Right cardiac atrium (tissue), 5 donors: ENCODE data around the gene LHFPL6. TPM values are rescaled to one million over a fixed set of nuclear protein-coding genes. Genes with fewer than 3 reads are reported as not detected.
A peak's percentile ranks its signal among the peaks of the same experiment; 100 is the strongest.

ENCODE experiments used
- ATAC-seq, 2 donors: fragments of 200-7000 bp; cut with Tn5 transposase; one replicate each; pipeline versions ENCODE4 v1.8.0 to v1.9.1; 2020; ENCODE audit warnings: moderate library complexity in 2 of 2, mild to moderate bottlenecking in 1 of 2
- DNase-seq, 3 donors: peaks; one replicate each; pipeline ENCODE4 v3.0.0-alpha.2; 2020
- H3K27ac ChIP-seq: one replicate; pipeline ENCODE4 v1.5.1; 2013; ENCODE audit warnings: mild to moderate bottlenecking, low read length, control low read depth, moderate library complexity
- H3K27me3 ChIP-seq: one replicate; pipeline ENCODE4 v1.6.1; 2013; ENCODE audit not compliant: control insufficient read depth, insufficient read depth
- H3K4me1 ChIP-seq: one replicate; pipeline ENCODE4 v1.6.1; 2013; ENCODE audit warnings: low read length; ENCODE audit not compliant: control insufficient read depth, insufficient read depth
- H3K4me3 ChIP-seq: one replicate; pipeline ENCODE4 v1.5.1; 2013; ENCODE audit warnings: low read length, control low read depth
- H3K9me3 ChIP-seq: one replicate; pipeline ENCODE4 v1.6.1; 2013; ENCODE audit warnings: low read length; ENCODE audit not compliant: control insufficient read depth
- WGBS: extraction: QIAGEN DNeasy Blood & Tissue Kit; methylation state at CpG from one replicate; pipeline ENCODE4 v1.1.7; 2013; 5-methylcytosine and 5-hydroxymethylcytosine counted together
- intact Hi-C, 4 donors: fragments of 100-400 bp; cut with DNase I; formaldehyde crosslinking; loops; one replicate each; pipeline versions ENCODE4 v1.11.0 to v1.14.0; 2022 to 2023
- polyA plus RNA-seq: library from polyadenylated mRNA; stranded (reverse); fragments of 200-250 nt; gene quantifications from one replicate; pipeline ENCODE4 v1.2.3, GENCODE V29; 2013
- total RNA-seq, 4 donors: library from RNA; stranded (reverse); fragmentation: NEBNext Ultra II Directional; extraction: Animal tissue kit (Norgen Biotek cat#: 25700); gene quantifications; one replicate each; pipeline ENCODE4 v1.2.1, GENCODE V29; 2021
- donor health status: healthy with polysubstance abuse.
- donor health status: DM: no; HTN: yes; CAD: no.
- donor health status: DM: no; HTN: no; CAD: no.
- donor health status: DM: no; HTN: yes; CAD: no; lungs with severe emphysema.
- donor health status: DM: yes; HTN: yes; CAD: no.

Gene LHFPL6
- total and polyA plus RNA-seq, 5 donors: 54.0 to 66.8 (median 58.5) TPM

DNA sequence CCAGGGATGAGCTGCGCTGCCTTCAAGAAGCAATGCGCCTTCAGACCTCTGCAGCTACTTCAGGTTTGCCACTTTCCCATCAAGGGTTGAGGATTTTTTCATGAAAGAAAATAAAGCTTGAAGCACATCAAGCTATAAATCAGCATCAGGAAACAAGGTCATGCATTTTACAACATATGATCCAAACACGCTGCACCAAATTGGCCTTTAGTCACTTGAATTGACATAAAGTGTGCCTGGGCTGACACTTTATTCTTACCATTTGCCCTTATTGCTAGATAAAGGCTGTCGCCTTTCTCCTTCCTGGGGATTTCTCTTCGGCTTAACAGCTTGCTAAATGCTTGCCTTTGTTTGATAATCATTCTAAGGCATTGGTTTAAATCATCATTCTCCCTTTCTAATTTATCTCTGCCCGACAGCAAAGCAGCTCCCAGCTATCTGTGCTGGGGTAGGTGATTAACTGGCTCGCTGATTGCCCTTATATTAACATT, 87.7 kb downstream of the LHFPL6 start:
- no peaks in the 10 kb centered on the region for H3K27me3 ChIP-seq
- peaks cover 8% of the 10 kb centered on the region for H3K4me1 ChIP-seq
- DNase-seq: no peak
- no peak for ATAC-seq
- 60% methylated on average over 7 of the region's 7 CpGs for WGBS
- intact Hi-C loops: no loop called here
- H3K9me3 ChIP-seq: no peaks in the 10 kb centered on the region
- H3K4me3 ChIP-seq: no peak overlapping the region
- peak overlapping the region; percentile 53 for H3K27ac ChIP-seq

- Histone ChIP-seq H3K9me3 (no peaks in the 10 kb centered on the region), H3K27me3 (no peaks in the 10 kb centered on the region), H3K4me3 (no peak overlapping the region), H3K27ac (no peak overlapping the region), H3K4me1 (peaks cover 8% of the 10 kb centered on the region)
- ATAC-seq: peak in 1 of 2 donors; percentile 20
- intact Hi-C loops: no loop called here
- 81% methylated on average over 6 of the region's 6 CpGs for WGBS
- DNase-seq: no peak
Measured at GRCh38 chr13:39512687-39513086, 90.3 kb downstream of the LHFPL6 start.

DNA sequence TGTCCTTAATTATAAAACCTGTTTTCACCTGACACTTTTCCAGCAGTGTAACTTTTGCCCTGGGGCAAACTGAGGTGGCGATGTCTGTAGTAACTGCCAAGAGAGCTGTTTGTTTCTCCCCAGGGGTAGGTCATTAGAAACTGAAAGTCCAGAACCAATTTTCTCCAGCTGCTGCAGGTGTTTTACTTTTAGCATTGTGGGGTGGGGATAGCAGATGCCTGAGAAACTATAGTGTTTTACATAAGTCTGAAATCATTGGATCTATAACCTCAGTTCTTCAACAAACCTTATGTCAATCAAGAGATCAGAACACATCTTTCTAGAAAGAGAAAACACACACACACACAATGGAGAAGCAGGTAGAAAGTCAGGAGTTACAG, 92.7 kb downstream of the LHFPL6 start:
- Histone ChIP-seq H3K9me3 (no peaks in the 10 kb centered on the region), H3K27me3 (no peaks in the 10 kb centered on the region), H3K4me1 (peaks cover 2% of the 10 kb centered on the region), H3K27ac (no peak overlapping the region), H3K4me3 (no peak overlapping the region)
- WGBS: 70% methylated on average over 1 of the region's 1 CpG
- DNase-seq: no peak
- no peak for ATAC-seq
- intact Hi-C loops: no loop called here

DNA sequence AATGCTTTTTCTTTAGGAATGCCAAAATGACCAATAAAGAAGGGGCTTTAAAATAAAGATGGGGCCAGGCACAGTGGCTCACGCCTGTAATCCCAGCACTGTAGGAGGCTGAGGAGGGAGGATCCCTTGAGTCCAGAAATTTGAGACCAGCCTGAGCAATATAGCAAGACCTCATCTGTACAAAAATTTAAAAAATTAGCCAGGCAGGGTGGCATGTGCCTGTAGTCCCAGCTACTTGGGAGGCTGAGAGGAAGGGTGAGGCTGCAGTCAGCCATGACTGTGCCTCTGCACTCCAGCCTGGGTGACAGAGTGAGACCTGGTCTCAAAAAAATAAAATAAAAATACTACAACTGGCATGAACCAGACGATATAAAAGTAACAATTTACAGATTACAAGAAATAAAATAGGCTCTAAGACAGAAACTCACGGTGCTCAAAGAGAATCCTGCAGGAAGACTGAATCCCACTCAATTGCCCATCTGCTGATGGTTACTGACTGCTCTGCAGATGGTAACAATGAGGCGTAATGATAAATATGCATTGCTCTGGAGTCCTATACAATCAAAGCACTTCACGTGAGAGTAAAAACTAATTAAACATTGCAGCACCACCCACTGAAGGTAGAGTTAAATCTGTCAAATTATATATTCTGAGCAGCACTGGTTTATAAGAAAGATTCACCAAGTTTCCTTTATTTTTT, 93.2 kb downstream of the LHFPL6 start:
- no peak overlapping the region for H3K27ac ChIP-seq
- H3K4me3 ChIP-seq: no peak overlapping the region
- peaks cover 2% of the 10 kb centered on the region for H3K4me1 ChIP-seq
- intact Hi-C loops: no loop called here
- H3K27me3 ChIP-seq: no peaks in the 10 kb centered on the region
- 51% methylated on average over 5 of the region's 5 CpGs for WGBS
- no peak for DNase-seq
- H3K9me3 ChIP-seq: no peaks in the 10 kb centered on the region
- ATAC-seq: no peak

- peaks cover 6% of the 10 kb centered on the region for H3K4me1 ChIP-seq
- ATAC-seq (no peak), DNase-seq (no peak)
- 50% methylated on average over 7 of the region's 7 CpGs for WGBS
- intact Hi-C loops: no loop called here
- H3K27me3 ChIP-seq: no peaks in the 10 kb centered on the region
- no peak overlapping the region for H3K27ac ChIP-seq
- no peaks in the 10 kb centered on the region for H3K9me3 ChIP-seq
- no peak overlapping the region for H3K4me3 ChIP-seq
Measured at GRCh38 chr13:39506559-39507390, 96.2 kb downstream of the LHFPL6 start.

- WGBS: 68% methylated on average over 5 of the region's 5 CpGs
- Histone ChIP-seq H3K4me1 (peaks cover 10% of the 10 kb centered on the region), H3K27ac (no peak overlapping the region), H3K4me3 (no peak overlapping the region), H3K27me3 (no peaks in the 10 kb centered on the region), H3K9me3 (no peaks in the 10 kb centered on the region)
- ATAC-seq (no peak), DNase-seq (no peak)
- intact Hi-C loops: no loop called here
Measured at GRCh38 chr13:39505151-39505550, 97.8 kb downstream of the LHFPL6 start.

DNA sequence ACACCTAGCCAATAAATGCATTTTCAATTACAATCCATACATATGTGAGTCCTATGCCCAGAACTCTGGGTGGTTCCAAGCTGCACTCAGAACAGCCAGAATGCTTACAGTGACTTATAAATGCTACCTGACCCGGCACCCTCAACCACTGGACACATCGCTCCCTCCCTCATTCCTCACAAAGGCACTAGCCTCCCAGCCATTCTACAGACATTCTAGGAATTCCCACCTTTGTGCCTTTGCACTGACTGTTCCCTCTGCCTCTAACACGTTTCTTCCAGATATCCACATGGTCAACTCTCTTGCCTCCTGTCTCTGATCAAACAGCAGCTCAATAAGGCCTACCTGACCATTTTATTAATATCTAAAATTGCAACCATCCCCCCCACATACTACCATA, 99.9 kb downstream of the LHFPL6 start:
- Histone ChIP-seq H3K9me3 (no peaks in the 10 kb centered on the region), H3K27ac (peak overlapping the region; percentile 38), H3K27me3 (no peaks in the 10 kb centered on the region), H3K4me3 (no peak overlapping the region), H3K4me1 (peaks cover 18% of the 10 kb centered on the region)
- intact Hi-C loops: no loop called here
- WGBS: 89% methylated on average over 3 of the region's 3 CpGs
- no peak for DNase-seq
- no peak for ATAC-seq

DNA sequence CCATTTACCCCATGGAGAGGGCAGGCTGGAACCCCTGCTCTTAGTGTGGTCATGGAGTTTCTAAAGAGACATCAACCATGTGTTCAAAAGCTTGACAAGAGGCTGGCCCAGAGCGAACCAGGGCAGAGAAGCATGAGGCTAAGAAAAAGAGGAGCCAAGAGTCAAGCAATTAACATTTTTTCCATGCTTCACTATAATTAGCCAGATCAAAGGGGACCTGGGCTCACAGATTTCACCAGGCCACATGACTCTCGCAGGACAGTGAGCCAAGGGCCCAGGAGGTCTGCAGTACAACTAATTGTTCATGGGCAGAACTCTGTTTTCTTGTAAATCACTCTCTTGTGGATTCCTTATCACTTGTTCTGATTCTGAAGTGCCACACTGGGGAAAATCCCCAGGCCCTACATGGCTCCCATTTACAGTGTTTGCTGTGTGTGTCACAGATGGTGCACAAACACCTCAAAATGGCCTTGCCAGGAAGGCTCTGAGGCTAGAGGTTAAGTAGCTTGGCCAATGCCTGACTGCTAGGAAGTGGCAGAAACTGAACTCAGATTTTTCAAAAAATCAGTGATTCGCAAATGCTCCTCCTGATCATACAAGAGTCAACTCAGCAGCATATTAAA, 101.2 kb downstream of the LHFPL6 start:
- intact Hi-C loops: no loop called here
- H3K4me3 ChIP-seq: no peak overlapping the region
- H3K4me1 ChIP-seq: peaks cover 18% of the 10 kb centered on the region
- no peaks in the 10 kb centered on the region for H3K9me3 ChIP-seq
- WGBS: 73% methylated on average over 3 of the region's 3 CpGs
- ATAC-seq: peak; percentile 80 to 90
- peak; percentile 32 to 66 (median 64) for DNase-seq
- peak overlapping the region; percentile 71 for H3K27ac ChIP-seq
- H3K27me3 ChIP-seq: no peaks in the 10 kb centered on the region

DNA sequence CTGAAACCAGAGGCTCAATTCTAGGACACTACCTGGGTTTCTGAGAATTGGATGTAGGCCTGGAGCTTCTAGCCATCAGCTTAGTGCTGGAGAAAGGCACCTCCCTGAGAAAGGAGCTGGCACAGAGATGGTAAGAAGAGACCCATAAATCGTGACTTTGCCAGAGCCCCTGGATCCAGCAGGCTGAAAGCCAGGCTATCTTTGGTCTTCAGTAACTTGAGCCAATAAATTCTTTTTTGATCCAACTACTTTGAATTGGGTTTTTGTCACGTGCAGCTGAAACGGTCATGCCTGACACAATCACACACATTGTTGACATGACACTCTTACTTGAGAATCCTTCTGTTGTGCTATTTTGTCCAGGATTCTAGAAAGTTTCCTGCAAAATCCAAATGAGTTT, 103.4 kb downstream of the LHFPL6 start:
- DNase-seq (no peak), ATAC-seq (no peak)
- Histone ChIP-seq H3K4me3 (no peak overlapping the region), H3K27ac (no peak overlapping the region), H3K9me3 (no peaks in the 10 kb centered on the region), H3K4me1 (peaks cover 23% of the 10 kb centered on the region), H3K27me3 (no peaks in the 10 kb centered on the region)
- WGBS: 28% methylated on average over 3 of the region's 3 CpGs
- intact Hi-C loops: no loop called here

DNA sequence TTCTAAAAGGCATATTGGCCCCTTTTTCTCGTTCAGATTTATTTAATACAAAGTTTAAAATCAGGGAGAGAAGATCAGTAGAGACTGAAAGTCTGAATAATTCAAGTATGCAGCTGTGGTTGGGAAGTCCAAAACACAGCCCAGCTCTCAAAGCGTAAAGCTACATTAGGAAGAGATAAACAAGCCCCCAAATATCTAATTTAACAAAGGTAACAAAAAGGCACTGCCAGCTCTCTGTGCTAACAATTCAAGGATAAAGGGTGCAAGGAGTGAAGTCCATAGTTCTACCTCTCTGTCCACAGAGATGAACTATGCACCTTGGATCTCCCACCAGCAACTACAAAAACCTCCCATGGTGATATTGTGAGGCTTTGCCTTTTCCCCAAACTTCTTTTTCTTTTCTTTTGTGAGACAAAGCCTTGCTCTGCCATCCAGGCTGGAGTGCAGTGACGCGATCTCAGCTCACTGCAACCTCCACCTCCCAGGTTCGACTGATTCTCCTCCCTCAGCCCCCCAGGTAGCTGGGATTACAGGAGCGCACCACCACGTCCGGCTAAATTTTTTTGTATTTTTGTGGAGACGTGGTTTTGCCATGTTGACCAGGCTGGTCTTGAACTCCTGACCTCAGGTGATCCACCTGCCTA, 104.4 kb downstream of the LHFPL6 start:
- no peak overlapping the region for H3K27ac ChIP-seq
- no peaks in the 10 kb centered on the region for H3K27me3 ChIP-seq
- 84% methylated on average over 9 of the region's 9 CpGs for WGBS
- intact Hi-C loops: no loop called here
- no peak for DNase-seq
- H3K9me3 ChIP-seq: no peaks in the 10 kb centered on the region
- no peak for ATAC-seq
- H3K4me3 ChIP-seq: no peak overlapping the region
- H3K4me1 ChIP-seq: peaks cover 23% of the 10 kb centered on the region

DNA sequence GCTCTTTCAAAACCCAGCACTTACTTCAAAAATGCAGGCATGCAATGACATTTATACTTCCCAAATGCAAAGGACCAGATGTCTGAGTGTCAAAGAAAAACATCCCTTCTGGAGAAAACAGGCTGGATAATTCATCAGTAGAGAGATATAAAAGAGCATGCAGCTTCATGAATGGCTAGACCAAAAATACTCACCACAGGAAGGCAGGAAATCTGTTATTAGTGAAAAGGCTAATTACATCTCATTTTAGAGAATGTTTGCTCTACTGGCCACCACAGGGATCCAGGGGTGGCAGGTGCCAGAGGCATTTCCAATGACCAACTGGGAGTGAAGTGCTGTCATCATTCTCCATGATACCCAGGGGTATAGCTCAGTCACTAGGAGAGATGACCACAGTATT, 106.5 kb downstream of the LHFPL6 start:
- no peak for ATAC-seq
- no peak overlapping the region for H3K4me3 ChIP-seq
- no peak for DNase-seq
- no peaks in the 10 kb centered on the region for H3K27me3 ChIP-seq
- no peak overlapping the region for H3K27ac ChIP-seq
- H3K9me3 ChIP-seq: no peaks in the 10 kb centered on the region
- intact Hi-C loops: no loop called here
- H3K4me1 ChIP-seq: peaks cover 14% of the 10 kb centered on the region
